Stromal cell of bone marrow (primary cell): ENCODE measurements around the gene SARNP.
"Not testable (repeated sequence)": the region's sequence is repeated elsewhere in the genome, so short reads cannot be mapped to it uniquely, and the experiment has no call there.

Experiments
- DNase-seq: peaks from one replicate; pipeline ENCODE4 v3.0.0-alpha.2; 2012; ENCODE audit warnings: low read depth

Gene SARNP, protein sequence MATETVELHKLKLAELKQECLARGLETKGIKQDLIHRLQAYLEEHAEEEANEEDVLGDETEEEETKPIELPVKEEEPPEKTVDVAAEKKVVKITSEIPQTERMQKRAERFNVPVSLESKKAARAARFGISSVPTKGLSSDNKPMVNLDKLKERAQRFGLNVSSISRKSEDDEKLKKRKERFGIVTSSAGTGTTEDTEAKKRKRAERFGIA

DNA sequence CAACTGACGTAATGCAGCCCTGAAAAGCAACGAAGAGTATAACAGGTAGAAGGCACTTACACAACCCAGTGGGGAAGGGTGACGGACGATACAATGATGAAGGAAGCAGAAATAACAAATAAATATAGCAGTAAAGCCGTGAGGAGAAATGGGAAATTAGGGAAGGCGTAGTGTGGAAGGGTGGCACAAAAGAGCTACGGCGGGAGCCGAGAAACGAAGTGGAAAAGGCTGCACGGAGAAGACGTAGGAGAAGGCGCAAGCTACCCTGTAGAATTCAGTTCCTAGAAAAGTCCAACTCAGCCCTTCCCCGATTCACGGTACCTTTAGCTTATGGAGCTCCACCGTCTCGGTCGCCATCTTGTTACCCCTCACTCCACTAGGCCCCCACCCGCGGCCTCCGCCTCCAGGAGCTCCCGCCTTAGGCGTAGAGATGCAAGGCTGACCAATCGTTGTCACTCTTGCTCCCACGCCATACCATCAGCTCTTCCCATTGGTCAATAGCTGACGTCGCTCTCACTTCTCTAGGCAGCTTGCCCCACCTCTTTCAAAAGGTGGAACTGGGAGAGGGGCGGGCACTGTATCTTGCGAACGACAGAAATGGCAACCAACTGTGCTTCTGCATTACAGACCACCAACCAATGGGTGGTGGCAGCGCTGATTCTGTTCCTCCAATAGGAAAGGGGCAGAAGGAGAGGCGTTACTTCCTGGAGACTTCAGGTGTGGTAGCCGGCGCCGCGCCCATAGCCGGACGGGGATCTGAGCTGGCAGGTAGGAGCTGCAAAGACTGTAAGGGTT lies at the start of gene SARNP, which contains the start of gene ORMDL2:
SARNP (minus strand) TSS at position 380 of the 795 bp plus-strand sequence; CDS start at position 357, 23 bp downstream.
ORMDL2 (plus strand) TSS at position 697 of the 795 bp plus-strand sequence. CDS start 959 bp downstream, outside the sequence.
- peak; percentile 100 for DNase-seq

DNA sequence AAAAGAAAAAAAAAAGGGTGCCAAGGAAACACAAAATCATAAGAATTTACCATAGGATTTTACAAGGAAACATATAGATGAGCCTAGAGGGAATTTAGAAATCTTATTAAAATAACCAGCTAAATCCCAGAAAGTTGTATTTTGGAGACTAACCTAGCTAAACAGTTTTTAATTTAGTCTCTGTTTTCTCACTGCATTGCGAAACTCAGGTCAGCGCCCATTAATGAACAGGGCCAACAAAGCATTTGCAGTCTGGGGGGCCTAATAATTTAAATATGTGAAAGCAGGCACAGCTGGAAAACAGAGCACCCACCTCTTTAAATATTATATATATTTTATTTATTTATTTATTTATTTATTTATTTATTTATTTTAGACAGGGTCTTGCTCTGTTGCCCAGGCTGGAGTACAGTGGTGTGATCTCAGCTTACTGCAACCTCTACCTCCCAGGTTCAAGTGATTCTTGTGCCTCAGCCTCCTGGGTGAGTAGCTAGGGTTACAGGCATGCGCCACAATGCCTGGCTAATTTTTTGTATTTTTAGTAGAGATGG lies 49.0 kb upstream of the SARNP start:
- DNase-seq, result not testable (repeated sequence)

DNA sequence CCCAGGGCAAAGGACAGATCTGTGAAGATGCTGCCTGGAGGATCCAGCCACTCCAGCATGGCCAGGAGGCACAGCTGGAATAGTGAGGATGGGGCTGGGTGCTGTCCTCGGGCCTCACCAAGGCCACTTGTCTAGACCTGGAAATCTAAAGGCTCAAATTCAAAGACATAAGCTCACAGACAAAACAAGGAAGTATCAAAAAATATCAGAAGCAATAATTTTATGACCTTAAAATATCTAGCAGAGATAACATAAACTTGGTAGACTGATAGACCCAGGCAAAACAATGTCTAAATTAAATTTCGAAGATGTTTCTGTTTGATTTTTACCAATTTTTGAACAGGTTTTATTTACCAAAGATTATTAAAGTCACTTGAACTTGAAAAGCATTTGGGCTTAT lies 47.8 kb upstream of the SARNP start:
- DNase-seq, result no peak

DNA sequence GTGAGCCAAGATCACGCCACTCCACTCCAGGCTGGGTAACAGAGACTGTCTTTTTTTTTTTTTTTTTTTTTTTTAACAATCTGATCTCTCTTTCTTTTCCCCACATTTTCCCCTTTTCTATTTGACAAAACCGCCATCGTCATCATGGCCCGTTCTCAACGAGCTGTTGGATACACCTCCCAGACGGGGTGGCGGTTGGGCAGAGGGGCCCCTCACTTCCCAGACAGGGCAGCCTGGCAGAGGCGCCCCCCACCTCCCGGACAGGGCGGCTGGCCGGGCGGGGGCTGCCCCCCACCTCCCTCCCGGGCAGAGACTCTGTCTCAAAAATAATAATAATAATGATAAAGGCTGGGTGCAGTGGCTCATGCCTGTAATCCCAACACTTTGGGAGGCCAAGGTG lies 45.4 kb upstream of the SARNP start:
- not testable (repeated sequence) for DNase-seq

DNA sequence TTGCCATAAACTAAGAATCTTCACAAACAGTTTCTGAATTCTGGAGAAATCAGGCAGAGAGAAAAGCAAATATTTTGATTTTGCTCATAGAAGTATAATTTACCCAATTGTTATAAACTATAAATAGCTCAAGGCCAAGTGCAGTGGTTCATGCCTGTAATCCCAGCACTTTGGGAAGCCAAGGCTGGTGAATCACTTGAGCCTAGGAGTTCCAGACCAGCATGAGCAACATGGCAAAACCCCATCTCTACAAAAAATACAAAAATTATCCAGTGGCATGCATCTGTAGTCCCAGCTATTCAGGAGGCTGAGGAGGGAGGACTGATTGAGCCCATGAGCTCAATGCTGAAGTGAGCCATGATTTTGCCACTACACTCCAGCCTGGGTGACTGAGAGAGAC lies 44.8 kb upstream of the SARNP start:
- DNase-seq, result peak; percentile 46

DNA sequence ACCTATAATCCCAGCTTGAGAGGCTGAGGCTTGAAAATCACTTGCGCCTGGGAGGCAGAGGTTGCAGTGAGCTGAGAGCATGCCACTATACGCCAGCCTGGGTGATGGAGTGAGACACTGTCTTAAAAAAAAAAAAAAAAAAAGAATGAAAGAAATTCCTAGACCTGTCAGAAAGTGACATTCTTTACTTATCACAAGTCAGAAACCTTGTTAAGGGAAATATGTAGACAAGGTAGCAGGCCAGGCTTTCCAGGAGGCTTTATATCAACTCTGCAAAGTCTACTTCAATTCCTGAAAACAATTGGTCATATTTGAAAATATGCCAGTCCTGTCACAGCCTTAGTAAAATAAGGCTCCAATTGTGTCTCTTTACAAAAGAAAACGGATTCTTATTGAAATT lies 44.3 kb upstream of the SARNP start:
- no peak for DNase-seq

DNA sequence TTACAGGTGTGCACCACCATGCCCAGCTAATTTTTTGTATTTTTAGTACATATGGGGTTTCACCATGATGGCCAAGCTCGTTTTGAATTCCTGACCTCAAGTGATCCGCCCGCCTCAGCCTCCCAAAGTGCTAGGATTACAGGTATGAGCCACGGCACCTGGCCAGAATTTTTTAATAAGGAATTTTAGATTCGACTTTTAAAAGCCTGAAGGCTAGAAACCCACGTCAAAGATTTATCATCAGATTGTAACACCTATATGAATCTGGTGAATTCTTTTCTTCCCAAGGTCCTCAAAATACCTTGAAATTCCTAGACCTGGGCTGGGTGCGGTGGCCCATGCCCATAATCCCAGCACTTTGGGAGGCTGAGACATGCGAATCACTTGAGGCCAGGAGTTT lies 43.9 kb upstream of the SARNP start:
- DNase-seq, result no peak

DNA sequence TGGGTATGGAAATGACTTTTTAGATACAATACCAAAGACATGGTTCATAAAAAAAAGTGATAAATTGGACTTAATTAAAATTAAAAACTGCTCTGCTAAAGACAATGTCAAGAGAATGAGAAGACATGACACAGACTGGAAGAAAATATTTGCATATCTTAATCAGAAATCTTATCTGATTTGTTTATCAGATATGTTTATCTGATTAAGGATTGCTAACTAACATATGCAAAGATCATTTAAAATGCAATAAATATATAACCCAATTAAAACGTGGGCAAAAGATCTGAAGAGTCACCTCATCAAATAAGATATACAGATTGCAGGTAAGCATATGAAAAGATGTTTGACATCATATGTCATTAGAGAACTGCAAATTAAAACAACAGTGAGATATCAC lies 35.2 kb upstream of the SARNP start:
- DNase-seq, result no peak

DNA sequence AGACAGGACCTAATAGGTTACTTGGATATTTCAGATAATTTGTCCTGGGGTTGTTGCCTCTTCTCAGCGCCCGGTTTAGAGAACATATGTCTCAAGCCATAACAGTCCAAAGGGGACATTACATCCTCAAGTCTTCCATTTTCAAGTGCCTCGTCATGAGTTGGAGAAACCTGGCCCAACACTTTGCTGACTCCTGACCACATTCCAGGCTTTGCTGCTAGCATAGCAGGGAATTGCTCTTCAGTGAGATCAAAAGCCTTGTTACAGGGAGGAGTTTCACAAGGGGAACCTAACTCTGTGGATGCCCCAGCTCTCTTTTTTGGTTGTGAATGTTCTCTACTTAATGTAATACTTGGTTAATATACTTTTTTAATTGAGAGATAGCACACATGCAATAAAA lies 33.4 kb upstream of the SARNP start:
- DNase-seq, result no peak

DNA sequence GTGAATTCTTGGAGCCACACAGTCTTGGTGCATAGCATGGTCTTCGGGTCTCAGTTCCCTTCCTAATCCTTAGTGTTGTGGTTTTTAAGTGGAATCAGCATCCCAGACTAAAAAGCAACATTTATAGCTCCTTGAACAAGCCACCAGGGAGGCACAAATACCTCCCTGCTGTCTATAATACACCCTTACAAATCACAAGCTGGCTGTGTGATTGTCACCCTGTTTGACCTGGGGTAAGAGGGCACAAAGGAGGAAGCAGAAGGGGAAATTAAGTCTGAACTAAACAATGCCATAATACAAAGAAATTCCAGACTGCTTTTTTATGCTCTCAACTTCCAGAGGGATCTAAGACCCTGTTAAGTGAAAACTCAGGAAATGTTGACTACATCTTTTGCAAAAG lies 32.9 kb upstream of the SARNP start:
- DNase-seq, result no peak

DNA sequence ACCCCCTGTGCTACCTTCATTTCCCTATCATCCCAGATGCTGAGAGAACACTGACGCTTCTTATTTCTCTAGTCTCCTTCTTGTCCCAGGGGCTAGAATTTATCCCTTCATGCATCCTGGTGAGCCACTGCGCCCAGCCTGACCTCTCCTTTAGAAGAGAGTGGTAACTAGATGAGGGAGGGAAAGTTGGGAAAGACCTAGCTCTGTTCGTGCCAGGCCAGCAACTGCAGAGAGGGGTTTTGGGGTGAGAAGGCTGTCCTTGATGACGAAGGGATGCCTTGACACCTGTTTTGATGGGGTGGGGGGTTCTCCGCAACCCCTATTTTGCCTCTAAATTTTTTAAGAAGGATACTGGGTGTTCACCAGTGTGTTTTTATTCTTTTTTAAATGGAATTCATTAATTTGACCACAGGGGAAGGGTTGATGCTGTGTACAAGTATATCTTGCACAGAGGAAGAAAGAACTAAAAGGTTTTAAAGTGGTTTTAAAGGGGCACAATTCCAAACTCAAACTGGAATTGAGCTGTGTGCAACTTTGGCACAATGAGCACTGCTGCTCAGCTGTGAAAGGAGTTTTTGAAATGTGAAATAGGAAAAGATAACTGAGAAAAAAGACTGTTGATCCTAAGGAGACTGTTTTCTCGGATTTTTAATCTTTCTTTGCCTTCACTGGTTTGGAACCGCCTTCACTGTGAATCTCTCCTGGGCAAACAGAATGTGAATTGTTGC lies 32.3 kb upstream of the SARNP start:
- no peak for DNase-seq

DNA sequence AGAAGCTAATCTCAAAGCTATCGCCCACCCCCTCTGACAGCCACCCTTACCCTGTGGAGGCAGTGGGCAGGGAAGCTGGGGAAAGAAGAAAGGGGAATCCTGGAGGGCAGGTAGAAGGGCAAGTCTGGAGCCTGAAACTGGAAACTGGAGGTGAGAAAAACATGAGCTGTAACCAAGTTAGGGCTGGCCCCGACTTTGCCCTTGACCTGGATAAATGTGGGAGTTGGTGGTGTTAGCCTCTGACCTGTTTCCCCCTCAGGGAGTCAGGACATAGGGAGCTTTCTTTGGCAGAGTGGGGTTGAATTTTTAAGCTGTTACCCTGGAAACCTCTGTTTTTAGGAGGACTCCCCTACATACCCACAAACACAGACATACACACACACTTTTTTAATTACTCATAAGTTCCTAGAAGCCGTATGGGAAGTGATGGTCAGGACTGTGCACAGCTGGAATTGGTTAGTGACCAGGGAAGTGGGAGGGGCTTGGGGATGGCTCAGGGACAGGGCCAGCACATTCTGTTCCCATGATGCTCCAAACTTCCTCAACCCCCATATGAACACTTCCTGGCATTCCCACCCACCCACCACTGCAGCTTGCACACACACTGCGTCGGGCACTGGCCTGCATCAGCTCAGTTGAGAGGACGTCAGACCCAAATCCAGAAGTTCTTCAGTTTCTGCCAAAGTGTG lies 30.2 kb upstream of the SARNP start:
- DNase-seq, result peak; percentile 99

DNA sequence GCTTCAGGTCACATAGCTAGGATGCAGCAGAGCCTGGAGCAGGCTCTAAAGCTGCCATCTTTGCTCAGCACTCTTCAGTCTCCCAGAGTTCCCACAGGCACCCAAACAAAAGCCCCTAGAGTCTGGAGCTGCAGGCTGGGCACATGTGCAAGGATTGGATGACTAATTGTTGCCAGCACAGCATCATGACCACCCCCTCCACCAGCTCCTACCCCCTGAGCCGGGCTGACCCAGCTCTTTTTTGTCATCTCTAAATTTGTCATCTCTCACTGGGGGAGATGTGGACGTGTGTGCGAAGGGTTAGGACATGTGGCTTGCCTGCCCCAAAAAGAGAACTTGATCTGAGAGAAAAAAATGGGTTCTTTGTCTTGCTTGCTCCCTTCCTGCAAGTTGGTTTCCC lies 29.5 kb upstream of the SARNP start:
- DNase-seq, result peak; percentile 73

DNA sequence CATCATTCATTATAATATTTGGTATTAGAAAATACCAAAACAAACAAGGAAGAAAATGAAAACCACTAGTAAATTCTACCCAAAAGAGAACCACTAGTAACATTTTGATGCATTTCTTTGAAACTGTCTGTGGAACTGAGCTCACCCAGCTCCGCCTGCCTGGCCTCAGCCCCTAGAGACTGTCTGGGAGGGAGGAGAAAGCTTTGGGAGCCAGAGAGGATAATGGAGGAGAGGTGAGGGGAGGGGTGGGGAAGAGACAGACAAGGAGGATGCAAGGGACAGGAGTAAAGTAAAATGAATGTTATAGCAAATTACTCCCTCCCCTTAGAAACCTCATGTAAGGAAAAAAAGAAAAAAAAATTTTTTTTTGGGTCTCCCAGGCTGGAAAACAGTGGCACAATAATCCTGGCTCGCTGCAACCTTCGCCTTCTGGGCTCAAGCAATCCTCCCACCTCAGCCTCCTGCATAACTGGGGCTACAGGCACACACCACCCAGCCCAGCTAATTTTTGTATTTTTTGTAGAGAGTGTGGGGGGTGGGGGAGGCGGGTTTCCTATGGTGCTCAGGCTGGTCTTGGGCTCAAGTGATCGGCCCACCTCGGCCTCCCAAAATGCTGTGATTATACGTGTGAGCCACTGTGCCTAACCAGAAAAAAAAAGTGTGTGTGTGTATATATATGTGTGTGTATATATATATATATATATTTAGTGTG lies 28.4 kb upstream of the SARNP start:
- DNase-seq, result no peak

DNA sequence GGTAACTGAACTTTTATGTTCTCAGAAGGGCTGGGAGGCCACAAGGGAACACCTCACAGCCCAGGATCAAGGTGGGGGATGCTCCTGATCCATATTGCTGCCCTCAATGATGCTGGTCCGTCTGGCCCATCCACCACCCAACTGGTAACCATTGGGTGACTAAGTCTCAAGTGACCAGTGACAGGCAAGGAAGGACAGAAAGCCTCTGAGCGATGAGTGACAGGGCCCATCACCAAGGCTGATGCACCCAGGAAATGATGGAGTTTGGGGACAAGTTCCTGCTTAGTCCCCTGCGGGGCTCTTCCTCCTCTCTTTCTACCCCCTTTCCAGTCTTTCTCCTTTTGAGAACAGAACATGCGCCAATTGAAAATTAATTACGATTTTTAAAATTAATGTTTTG lies 27.8 kb upstream of the SARNP start:
- DNase-seq, result no peak

DNA sequence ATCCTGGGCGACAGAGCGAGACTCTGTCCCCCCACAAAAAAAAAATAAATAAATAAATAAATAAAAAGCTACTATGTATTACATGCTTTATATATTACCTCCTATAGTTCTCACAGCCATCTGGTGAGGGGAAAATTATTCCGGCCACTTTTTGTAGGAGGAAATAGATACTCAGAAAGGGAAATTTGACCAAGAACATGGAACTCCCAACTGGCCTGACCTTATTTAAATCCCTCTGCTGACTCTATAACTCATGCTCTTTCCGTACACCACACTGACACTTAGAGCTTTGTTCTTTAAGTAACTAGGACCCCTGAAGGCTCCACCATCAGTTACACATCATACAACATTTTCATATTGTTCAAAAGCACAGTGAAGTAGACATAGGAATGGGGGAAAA lies 27.4 kb upstream of the SARNP start:
- no peak for DNase-seq

DNA sequence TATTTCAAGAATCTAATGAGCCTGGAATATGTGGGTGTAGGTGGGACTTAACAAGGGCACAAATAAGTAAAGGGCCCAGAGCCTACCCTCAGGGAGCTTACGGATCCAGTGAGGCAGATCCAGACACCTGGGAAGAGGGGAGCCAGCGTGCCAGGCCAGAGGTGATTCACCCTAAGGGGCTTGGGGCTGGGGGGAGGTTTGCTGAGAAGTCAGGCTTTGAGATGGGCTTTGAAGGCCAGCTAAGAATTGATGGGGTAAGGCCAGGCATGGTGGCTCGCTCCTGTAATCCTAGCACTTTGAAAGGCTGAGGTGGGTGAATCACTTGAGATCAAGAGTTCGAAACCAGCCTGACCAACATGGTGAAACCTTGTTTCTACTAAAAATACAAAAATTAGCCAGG lies 25.9 kb upstream of the SARNP start:
- DNase-seq, result no peak

DNA sequence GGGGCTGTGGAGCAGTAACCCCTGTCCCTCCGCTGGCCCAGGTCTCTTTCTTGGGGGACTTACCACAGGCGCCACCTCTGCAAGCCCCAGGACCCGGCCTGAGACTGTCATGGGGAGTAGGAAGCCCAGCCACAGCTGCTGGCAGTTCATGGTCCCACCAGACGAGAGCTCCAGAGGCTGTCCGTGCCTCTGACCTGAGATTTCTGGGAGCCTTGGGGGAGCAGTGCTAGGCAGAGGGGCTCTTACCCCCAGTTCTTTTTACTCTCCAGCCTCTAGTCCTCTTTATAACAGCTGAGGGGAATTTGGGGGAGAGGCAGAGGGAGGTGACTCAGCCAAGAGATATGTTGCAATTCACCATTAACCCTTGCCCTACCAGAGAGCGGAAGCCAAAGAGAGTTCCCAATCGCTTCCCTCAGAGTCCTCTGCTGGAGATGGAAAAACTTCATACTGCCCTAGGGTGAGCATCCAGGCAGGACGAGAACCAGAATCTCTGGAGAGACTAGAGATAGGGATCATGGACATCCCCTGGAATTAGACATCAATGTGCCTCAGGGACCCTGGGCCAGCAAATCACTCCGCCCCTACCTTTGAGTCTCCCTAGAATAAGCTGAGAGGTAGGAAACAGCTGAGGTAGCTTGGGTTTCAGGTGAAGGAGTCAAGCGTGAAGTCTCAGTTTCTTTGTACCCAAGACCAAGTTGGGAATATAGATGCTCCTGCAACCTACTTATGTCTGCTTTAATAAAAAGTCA lies 25.3 kb upstream of the SARNP start, which contains the start of gene MMP19:
MMP19 (minus strand) TSS at position 256 of the 749 bp plus-strand sequence; CDS start at position 150, 106 bp downstream.
- peak; percentile 67 for DNase-seq

DNA sequence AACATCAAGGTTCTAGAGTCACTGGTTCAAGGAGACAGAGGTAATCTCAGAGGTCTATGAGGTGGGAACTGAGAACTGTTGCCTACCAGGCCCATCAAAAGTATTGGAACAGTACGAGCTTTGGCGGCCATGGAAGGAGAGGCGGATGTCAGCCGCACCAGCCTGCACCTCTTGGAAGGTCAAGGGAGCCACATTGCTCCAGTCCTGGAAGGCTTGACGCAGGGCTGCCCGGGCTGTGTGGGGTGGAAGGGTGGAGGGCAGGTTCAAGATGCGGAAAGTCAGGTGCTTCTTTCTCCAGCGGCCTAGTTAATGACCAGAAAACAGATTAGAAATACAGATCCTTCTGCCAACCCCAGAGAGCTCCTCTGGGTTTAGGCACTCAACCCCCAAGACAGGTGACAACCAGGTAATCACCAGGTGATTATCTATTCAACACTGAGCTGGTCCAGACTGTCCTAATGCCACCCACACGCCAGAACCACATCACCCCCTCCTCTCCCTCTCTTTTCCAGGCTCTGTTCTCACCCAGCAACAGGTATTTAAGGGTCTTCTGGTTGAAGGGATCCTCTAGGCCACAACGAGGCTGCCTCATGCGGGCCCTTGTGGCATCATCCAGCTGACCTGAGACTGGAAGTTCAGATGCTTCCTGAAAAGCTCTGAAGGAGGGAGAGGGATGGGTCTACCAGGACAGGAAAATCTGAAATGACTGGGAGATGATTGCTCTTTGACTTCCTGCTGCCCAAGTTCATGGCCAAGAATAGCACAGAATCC lies 23.2 kb upstream of the SARNP start:
- DNase-seq, result no peak
